Left renal cortex interstitium (tissue), 4 donors: Measurements from ENCODE around the gene CD96. TPM values are rescaled to one million over a fixed set of nuclear protein-coding genes. Genes with fewer than 3 reads are reported as not detected.
"Not testable (repeated sequence)": the region's sequence is repeated elsewhere in the genome, so short reads cannot be mapped to it uniquely, and the experiment has no call there.

Experiments
- DNase-seq, 4 donors: peaks; one replicate each; pipeline ENCODE4 v3.0.0-alpha.2; 2013; ENCODE audit warnings: low read depth in 4 of 4, low spot score in 2 of 4, missing footprints in 1 of 4
- polyA plus RNA-seq, 4 donors: library from polyadenylated mRNA; unstranded; fragments of 120-200 nt; gene quantifications; one replicate each; pipeline ENCODE4 v1.2.1, GENCODE V29; 2013; ENCODE audit not compliant: insufficient read length in 4 of 4

Gene CD96
- polyA plus RNA-seq, 4 donors, result 0.59 to 2.1 (median 1.3) TPM

GRCh38 chr3:111548756-111549155 is 6.8 kb downstream of the CD96 start:
- DNase-seq, result no peak

DNA sequence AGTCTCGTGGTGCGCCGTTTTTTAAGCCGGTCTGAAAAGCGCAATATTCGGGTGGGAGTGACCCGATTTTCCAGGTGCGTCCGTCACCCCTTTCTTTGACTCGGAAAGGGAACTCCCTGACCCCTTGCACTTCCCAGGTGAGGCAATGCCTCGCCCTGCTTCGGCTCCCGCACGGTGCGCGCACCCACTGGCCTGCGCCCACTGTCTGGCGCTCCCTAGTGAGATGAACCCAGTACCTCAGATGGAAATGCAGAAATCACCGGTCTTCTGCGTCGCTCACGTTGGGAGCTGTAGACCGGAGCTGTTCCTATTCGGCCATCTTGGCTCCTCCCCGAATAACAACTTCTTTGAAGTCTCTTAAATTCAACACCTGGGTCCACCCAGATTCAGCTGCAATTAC is 19.9 kb downstream of the CD96 start:
- DNase-seq, result not testable (repeated sequence)

DNA sequence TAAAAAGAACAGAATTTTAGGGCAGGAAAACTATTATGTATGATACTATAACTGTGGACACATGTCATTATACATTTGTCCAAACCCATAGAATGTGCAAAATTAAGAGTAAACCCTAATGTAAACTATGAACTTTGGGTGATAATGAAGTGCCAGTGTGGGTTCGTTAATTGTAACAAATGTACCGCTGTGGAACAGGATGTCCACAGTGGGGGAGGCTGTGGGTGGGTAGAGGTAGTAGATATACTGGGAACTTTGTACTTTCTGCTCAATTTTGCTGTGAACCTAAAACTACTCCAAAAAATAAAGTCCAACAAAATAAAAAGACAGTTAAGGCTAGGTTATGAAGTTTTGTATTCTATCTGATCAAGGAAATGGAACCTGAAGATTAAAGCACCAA is 24.8 kb downstream of the CD96 start:
- no peak for DNase-seq

DNA sequence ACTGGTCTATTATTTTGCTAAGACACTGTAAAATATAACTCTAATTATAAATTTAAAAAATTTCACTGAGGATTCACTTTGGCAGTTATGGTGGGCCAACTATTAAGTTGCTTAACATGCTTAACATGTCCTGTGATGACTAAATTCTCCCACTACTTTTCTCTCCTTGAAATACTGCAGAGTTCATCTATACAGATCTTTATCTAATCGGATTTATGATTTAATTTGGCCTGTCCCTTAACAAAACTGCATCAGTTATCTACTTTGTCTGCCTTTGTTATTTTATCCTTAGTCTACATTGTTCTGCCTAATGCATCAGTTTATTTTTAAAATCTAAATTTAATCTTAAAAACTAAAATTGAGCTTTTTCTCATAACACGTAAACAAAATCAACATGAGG is 26.4 kb downstream of the CD96 start:
- DNase-seq, result no peak

GRCh38 chr3:111568911-111569310 is 26.9 kb downstream of the CD96 start:
- DNase-seq, result no peak

- DNase-seq, result no peak
These were observed 28.5 kb downstream of the CD96 start for GRCh38 chr3:111570404-111571030.

DNA sequence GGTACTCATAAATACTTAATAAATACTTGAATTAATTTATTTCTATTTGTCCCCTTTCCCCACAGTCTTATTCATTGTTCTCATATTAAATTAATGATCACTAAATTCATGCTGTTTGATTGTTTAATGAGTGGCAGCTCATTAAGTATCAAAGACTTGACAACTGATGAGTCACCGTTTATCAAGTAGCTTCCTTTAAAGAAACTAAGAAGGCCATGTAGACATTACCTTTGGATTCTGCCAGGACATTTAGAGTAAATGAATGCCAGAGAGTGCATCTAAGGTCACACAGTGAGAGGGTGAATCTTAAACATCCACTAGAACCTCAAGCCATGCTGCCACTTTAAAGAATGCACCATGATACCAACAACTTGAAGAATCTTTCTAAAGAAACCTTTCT is 29.3 kb downstream of the CD96 start:
- no peak for DNase-seq

- no peak for DNase-seq
These were observed 30.0 kb downstream of the CD96 start for GRCh38 chr3:111571907-111572460.

- DNase-seq, result no peak
These were observed 35.1 kb downstream of the CD96 start for GRCh38 chr3:111577113-111577512.

GRCh38 chr3:111577798-111578685 is 36.0 kb downstream of the CD96 start:
- DNase-seq, result no peak

DNA sequence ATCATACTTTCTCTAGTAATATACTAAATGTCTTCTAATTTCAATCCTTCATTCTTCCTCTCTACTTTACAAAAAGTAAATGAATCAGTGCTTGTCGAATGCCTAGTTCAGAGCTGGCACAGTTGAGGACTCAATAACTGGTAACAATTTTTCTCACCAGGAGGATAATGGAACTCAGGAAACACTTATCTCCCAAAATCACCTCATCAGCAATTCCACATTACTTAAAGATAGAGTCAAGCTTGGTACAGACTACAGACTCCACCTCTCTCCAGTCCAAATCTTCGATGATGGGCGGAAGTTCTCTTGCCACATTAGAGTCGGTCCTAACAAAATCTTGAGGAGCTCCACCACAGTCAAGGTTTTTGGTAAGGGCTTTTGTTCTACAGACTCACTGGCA is 36.9 kb downstream of the CD96 start:
- DNase-seq, result no peak

DNA sequence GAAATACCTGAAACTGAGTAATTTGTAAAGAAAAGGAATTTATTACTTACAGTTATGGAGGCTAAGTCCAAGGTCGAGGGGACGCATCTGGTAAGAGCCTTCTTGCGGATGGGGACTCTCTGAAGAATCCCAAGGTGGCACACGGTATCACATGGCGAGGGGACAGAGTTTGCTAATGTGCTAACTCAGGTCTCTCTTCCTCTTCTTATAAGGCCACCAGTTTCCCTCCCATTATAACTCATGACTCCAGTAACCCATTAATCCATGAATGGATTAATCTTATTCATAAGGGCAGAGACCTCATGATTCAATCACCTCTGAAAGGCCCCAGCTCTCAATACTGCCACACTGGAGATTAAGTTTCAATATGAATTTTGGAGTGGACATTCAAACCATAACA is 37.5 kb downstream of the CD96 start:
- no peak for DNase-seq

DNA sequence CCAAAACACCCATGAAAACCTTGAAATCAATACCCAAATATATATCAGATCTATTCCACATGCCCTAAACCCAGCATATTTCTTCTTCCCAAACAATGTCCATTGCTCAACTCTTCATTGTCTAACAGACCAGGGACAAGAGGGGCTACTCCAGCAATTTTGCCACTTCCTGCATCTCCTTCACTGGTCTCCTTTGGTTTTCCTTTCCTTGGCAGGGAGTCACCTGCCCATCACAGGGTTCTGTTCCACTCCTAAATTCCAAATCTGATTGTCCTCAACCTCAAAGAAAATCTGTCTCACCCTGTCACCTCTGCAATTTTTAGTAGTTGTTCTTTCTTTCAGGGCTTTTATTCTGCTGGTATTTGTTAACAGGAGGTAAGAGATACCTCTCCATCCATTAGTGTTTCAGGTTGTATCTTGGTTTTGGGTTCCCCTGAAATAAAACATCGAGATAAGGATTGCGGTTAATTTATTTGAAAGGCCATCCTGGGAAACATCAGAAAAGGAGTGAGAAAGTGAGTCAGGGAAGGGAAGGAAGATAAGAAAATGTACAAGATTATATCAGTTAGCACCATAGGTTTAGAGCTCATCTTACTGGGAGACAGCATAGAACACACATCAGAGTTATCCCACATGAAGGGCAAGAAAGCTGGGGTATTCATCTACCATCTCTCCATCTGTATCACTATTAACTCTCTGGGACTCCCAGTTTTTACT is 39.6 kb downstream of the CD96 start:
- no peak for DNase-seq

- no peak for DNase-seq
These were observed 40.1 kb downstream of the CD96 start for GRCh38 chr3:111582120-111582474.

- DNase-seq, result no peak
These were observed 42.7 kb downstream of the CD96 start for GRCh38 chr3:111584744-111585143.

- no peak for DNase-seq
These were observed 43.2 kb downstream of the CD96 start for GRCh38 chr3:111585217-111585616.

- no peak for DNase-seq
These were observed 46.5 kb downstream of the CD96 start for GRCh38 chr3:111588527-111588926.

DNA sequence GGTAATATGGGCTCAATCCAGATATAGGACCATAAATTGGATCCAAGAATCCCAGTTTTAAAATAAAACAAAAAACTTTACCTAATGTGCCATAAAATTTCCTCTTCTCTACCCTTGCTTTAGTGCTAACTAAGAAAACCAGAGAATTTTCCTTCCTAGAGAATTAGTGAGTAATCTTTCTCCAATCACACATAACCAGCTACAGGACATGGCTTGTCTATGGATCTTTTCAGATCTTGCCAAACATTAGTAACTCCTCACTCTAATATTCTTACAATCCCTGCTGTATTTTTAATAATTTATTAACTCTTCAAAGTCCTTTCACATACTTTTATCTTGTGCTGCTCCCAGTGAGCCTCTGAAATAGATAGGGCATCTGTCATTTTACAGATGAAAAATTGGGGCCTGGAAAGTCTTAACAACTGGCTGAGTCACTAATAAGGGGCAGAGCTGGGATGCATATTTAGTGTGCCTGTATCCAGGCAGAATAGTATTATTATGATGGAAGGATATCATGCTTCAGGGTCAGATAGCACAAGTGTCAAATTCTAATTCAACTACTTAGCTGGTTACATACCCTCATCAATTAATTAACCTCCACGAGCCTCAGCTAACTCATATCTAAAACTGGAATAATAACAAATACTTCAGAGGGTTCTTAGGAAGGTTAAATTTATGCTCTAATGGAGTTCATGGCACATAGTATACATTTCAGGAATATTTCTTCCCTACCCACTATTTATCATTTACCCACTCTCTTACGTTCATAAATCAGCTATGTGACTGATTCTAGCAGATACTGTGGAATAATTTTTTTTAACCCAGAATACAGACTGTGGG is 47.5 kb downstream of the CD96 start:
- DNase-seq, result no peak

- no peak for DNase-seq
These were observed 48.1 kb downstream of the CD96 start for GRCh38 chr3:111590143-111590491.

DNA sequence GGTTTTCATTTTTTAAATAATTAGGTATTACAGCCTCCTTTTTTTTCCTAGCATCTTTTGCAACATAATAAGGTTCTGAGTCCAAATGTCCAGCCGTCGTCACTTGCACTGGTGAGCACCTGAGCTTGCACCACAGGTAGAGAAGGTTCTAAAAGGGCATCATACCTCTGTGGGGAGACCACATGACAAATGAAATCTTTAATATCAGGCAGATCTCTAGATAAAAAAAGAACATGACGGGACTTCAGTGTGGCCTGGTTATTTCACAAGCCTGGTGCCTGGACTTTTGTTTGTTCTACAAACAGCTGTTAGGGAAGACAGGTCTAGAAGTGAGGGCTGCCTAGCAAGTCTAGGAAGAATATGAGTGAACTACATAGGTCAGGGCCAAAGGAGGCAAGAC is 49.6 kb downstream of the CD96 start:
- DNase-seq, result no peak

- DNase-seq, result no peak
These were observed 50.1 kb downstream of the CD96 start for GRCh38 chr3:111592143-111592542.
